Activated CD4-positive, alpha-beta T cell treated with anti-CD3 and anti-CD28 coated beads, Interleukin-2, amount 10 ng/mL, durations not matched to agents 7 days and 5 days (primary cell): ENCODE data around the gene ZNF516. TPM values are rescaled to one million over a fixed set of nuclear protein-coding genes. Genes with fewer than 3 reads are reported as not detected.

Experiments
- CTCF ChIA-PET: fragments of 350-600 bp; sonication (Branson Sonifier 250); formaldehyde crosslinking; loops from one replicate; lab custom pipeline; 2021; ENCODE audit warnings: antibody characterized with exemption; lab: Charles Lee
- POLR2A ChIA-PET: fragments of 350-600 bp; sonication (Branson Sonifier 250); formaldehyde crosslinking; loops from one replicate; lab custom pipeline; 2021; ENCODE audit warnings: antibody characterized with exemption; lab: Charles Lee
- DNase-seq: peaks from one replicate; pipeline ENCODE4 v3.0.0-alpha.2; 2020
- H3K27ac Mint-ChIP-seq: one replicate; pipeline ENCODE4 v1.8.0; 2021; ENCODE audit warnings: mild to moderate bottlenecking, moderate library complexity, mixed read lengths
- H3K27me3 Mint-ChIP-seq: one replicate; pipeline ENCODE4 v1.8.0; 2021; ENCODE audit warnings: mixed read lengths
- H3K36me3 Mint-ChIP-seq: one replicate; pipeline ENCODE4 v1.8.0; 2021; ENCODE audit warnings: low read depth, mixed read lengths
- H3K4me1 Mint-ChIP-seq: one replicate; pipeline ENCODE4 v1.8.0; 2021; ENCODE audit warnings: mixed read lengths
- H3K4me3 Mint-ChIP-seq: one replicate; pipeline ENCODE4 v1.8.0; 2021; ENCODE audit warnings: mild to moderate bottlenecking, moderate library complexity, mixed read lengths
- H3K9me3 Mint-ChIP-seq: one replicate; pipeline ENCODE4 v1.8.0; 2021; ENCODE audit warnings: mixed read lengths
- total RNA-seq, 2 experiments: library from RNA; stranded (reverse); gene quantifications; one replicate each; pipeline ENCODE4 v1.2.3, GENCODE V29; 2021

The ZNF516 gene
- total RNA-seq, 2 experiments from 2014 or later, result 3.9 to 4.1 TPM

DNA sequence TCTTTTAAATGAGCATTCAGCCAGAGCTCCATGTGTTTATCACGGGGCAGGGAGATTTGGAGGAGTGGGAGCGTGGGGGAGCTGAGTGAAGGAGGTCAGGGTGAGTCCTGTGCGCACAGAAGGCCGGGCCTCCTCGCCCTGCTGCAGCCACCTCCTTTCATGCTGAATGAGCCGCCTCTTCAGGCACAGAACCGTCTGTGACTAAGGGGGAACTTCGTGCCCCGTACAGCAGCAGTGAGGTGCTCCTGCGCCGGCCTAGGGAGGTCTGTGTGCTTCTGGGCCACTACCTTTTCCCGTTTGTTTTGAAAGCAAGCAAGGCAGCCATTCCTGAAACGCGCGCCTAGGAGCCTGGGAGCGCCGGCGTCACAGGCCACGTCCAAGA lies 27.1 kb upstream of the ZNF516 start:
- H3K27me3 Mint-ChIP-seq, result peaks cover 64% of the 10 kb centered on the region

DNA sequence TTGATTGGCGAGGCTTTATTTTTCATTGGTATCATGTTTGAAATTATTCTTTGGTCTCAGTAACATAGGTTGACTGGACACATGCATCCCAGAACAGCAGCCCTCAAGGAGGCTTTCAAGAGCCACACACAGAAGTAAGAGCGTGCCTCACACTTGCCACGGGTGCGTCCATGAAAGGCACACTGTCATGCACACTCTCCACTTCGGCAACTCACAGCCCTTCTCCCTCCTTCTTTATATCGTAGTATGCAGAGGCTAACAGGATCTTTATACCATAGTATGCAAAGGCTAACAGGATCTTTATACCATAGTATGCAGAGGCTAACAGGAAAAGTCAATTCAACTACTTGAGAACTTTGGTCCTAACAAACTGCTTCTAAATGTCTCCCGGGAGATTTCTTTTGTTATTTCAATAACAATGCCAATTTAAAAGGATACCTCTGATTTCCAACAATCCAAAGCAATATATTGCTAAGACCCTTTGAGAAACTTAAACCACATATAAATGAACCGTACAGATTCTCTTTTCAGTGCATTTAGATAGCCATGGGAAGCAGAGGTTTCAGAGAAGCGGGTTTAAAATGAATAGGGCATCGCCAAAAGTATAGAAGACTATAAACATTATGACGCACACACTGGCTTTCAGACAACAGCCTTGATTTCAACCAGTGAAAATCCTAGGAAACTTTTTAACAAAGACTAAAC lies 26.5 kb upstream of the ZNF516 start:
- Mint-ChIP-seq H3K36me3 (no peaks in the 10 kb centered on the region), H3K9me3 (no peaks in the 10 kb centered on the region), H3K4me3 (no peak overlapping the region), H3K27me3 (peaks cover 60% of the 10 kb centered on the region), H3K4me1 (peaks cover 5% of the 10 kb centered on the region), H3K27ac (no peak overlapping the region)
- CTCF ChIA-PET, result no interaction called here
- POLR2A ChIA-PET, result no interaction called here
- DNase-seq, result no peak

More for the DNA sequence above, 27.1 kb upstream of the ZNF516 start:
- Mint-ChIP-seq H3K9me3 (no peaks in the 10 kb centered on the region), H3K4me3 (no peak overlapping the region), H3K36me3 (no peaks in the 10 kb centered on the region), H3K4me1 (peaks cover 5% of the 10 kb centered on the region), H3K27ac (no peak overlapping the region)
- POLR2A ChIA-PET, result no interaction called here
- CTCF ChIA-PET, result no interaction called here
- no peak for DNase-seq

DNA sequence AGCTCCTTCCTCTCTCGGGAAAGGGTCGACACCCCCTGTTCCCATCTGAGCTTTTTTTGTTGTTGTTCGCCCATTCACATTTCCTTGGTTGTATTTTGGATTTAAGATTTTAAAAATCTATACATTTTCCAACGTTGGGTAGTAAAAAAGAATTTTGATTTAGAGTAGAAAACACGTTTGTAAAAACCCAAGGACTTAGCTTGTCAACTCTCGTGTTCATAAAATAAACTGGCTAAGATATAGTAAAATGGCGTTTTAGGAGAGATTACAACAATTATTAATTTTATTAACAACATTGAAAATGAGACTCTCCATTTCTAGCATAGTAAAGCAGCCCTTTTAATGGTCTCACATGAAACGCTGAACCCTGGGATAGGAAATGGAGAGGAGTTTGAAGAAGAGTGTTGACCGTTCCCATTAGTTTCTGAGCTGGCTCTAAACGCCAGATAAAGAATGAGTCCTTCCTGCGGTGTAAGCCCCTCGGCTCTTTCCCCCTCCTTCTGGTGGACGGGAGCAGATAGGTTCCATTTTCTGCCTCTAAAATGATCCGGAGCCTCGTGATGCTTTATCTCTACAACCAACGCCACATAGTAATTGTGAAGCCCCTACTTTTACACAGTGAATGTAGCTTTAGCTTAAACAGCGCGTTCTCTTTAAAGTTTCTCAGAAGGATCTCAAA lies 24.0 kb upstream of the ZNF516 start:
- no peaks in the 10 kb centered on the region for H3K9me3 Mint-ChIP-seq
- peaks cover 53% of the 10 kb centered on the region for H3K27me3 Mint-ChIP-seq
- ChIA-PET CTCF (no interaction called here), POLR2A (no interaction called here)
- no peak overlapping the region for H3K27ac Mint-ChIP-seq
- peaks cover 5% of the 10 kb centered on the region for H3K4me1 Mint-ChIP-seq
- H3K4me3 Mint-ChIP-seq, result no peak overlapping the region
- H3K36me3 Mint-ChIP-seq, result no peaks in the 10 kb centered on the region
- no peak for DNase-seq

DNA sequence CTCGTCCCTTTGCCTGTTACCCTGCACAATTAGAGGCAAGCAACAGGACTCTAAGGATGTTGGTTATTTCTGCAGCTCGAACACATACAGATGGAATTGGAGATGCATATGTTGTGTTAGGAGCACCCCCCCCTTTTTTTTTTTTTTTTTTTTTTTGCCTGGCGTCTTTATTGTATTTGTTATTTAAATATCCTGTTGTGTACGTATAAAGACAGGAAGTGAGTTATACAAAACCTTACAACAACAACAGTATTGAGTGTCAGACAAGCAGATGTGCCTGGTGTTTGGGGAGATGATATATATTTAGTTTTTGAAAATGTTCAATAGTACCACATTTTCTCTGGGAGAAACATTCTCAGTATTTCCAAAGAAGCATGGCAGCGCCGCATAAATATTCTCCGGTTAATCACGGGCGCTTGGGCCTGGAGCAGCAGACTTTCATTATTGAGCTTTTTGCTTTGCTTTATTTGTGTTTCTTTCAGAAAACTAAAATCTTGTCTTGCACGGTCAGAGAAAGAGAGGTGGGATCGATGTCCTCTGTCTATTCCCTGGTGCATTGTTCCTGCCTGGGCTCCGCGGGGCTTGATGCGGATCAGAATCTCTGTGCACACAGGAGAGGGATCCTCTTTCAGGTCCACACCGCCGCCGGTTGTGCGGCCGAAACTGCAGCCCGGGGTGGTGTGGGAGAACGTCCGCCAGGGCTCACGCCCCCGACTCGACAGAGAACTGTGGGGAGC lies 23.2 kb upstream of the ZNF516 start:
- peaks cover 52% of the 10 kb centered on the region for H3K27me3 Mint-ChIP-seq

DNA sequence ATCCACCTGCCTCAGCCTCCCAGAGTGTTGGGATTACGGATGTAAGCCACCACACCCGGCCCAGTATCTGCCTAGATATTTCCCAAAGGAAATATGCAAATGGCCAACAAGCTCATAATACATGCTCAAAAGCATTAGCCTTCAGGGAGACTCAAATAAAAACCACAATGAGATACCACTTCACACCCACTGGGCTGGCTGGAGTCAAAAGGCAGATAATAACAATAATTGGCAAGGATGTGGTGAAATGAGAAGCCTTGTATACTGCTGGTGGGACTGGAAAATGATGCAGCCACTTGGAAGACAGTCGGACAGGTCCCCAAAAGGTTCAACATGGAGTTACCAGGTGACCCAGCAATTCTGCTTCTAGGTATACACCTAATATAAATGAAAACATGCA lies 20.5 kb upstream of the ZNF516 start:
- H3K27me3 Mint-ChIP-seq, result peaks cover 40% of the 10 kb centered on the region
- H3K36me3 Mint-ChIP-seq, result no peaks in the 10 kb centered on the region
- H3K9me3 Mint-ChIP-seq, result no peaks in the 10 kb centered on the region
- H3K4me1 Mint-ChIP-seq, result peaks cover 5% of the 10 kb centered on the region
- DNase-seq, result no peak
- H3K27ac Mint-ChIP-seq, result no peak overlapping the region
- ChIA-PET POLR2A (interaction anchor here (0.6 kb wide), 1 partner anchor 158 kb away, joined by 3 read pairs; no protein-coding TSS in a partner anchor), CTCF (interaction anchor here (0.6 kb wide), 1 partner anchor 34 kb away, joined by 3 read pairs; no protein-coding TSS in a partner anchor)
- no peak overlapping the region for H3K4me3 Mint-ChIP-seq

More for the DNA sequence above, 23.2 kb upstream of the ZNF516 start:
- ChIA-PET POLR2A (interaction anchor here (0.6 kb wide), 1 partner anchor 159 kb away, joined by 4 read pairs; no protein-coding TSS in a partner anchor), CTCF (interaction anchor here (0.6 kb wide), 1 partner anchor 38 kb away, joined by 4 read pairs; no protein-coding TSS in a partner anchor)
- no peaks in the 10 kb centered on the region for H3K36me3 Mint-ChIP-seq
- peak overlapping the region; percentile 21 for H3K27ac Mint-ChIP-seq
- H3K4me1 Mint-ChIP-seq, result peaks cover 5% of the 10 kb centered on the region
- no peaks in the 10 kb centered on the region for H3K9me3 Mint-ChIP-seq
- peak overlapping the region; percentile 47 for H3K4me3 Mint-ChIP-seq
- no peak for DNase-seq

DNA sequence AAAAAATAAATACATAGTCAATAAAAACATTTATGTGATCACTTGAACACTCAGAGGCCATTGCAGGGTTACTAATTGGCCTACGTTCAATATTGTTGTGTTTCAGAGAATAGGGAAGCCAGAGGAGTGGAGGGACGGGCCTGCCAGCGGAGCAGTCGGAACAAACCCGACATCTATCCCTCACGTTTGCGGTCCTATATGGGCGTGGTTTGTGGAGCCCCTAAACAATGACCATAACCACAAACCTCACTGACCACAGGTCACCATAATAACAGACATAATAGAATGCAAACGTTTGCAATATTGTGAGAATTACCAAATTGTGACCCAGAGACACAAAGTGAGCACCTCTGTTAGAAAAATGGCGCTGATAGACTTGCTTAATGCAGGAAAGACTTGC lies 19.5 kb upstream of the ZNF516 start:
- Mint-ChIP-seq H3K9me3 (no peaks in the 10 kb centered on the region), H3K36me3 (no peaks in the 10 kb centered on the region), H3K4me1 (peaks cover 5% of the 10 kb centered on the region), H3K27me3 (peaks cover 37% of the 10 kb centered on the region), H3K27ac (no peak overlapping the region), H3K4me3 (no peak overlapping the region)
- ChIA-PET POLR2A (no interaction called here), CTCF (interaction anchor here (0.6 kb wide), 1 partner anchor 622 kb away, joined by 5 read pairs; no protein-coding TSS in a partner anchor)
- DNase-seq, result no peak

DNA sequence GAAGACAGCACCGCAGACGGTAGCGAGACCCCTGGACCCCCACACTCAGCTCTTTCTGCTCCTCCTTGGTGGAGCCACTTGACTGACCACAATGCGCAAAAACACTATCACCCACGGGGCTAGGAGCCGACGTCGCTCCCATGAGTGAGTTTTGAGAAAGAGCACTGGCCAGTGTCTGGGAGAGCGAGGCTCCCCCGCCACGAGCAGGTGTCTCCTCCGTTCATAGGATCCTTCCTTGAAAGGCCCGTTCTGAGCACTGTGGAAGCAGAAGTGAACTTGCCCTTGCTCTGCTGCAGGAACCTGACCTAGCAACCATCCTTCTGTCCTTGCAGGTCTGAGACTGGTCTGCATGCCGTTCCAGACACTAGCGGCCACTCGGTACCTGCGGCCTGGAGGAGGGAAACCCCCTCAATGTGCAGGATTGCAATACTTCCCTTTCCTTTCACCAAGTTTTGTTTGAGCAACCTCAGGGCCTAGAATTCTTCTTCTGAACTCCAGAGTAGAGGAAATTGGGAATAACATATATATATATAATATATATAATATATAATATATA lies 12.9 kb upstream of the ZNF516 start:
- ChIA-PET POLR2A (no interaction called here), CTCF (no interaction called here)
- H3K36me3 Mint-ChIP-seq, result no peaks in the 10 kb centered on the region
- H3K4me1 Mint-ChIP-seq, result no peaks in the 10 kb centered on the region
- no peak overlapping the region for H3K27ac Mint-ChIP-seq
- no peak for DNase-seq
- H3K27me3 Mint-ChIP-seq, result peaks cover 11% of the 10 kb centered on the region
- no peaks in the 10 kb centered on the region for H3K9me3 Mint-ChIP-seq
- no peak overlapping the region for H3K4me3 Mint-ChIP-seq

DNA sequence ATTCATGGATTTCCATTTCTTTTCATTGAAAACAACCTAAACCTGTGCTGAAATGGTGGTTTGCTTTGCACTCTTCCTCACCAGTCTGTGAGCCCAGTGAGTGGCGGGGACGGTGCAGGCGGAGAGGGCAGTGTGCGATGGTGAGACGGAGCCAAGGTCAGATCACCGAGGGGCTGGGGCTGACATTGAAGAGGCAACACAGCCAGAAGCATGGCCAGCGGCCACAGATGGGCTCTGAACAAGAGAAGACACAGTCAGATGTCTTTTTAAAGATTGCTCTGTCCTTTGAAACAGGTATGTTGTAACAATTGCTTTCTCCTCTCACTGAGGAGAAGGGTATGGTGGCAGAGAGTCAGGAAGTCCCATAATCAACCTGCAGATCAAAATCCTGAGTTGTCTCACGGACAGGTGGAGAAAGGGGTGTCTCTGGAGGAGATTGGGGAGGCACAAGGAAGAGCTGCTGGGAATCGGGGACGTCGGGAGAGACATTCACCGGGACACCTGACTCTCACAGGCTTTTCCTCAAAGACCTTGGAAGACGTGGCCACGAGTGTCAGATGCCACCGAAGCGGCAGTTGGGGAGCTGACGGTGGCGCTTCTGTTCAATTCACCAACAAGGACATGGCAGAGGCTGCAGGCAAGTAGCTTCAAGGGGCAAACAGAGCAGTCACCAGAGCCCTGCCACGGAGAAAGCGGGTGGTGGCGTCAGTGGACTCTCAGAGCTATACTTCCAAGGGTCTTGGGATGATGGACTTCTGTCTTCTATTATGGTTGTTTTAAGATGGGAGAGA lies 12.1 kb upstream of the ZNF516 start:
- DNase-seq, result no peak
- H3K9me3 Mint-ChIP-seq, result no peaks in the 10 kb centered on the region
- peaks cover 11% of the 10 kb centered on the region for H3K27me3 Mint-ChIP-seq
- H3K36me3 Mint-ChIP-seq, result no peaks in the 10 kb centered on the region
- ChIA-PET CTCF (no interaction called here), POLR2A (no interaction called here)
- H3K27ac Mint-ChIP-seq, result no peak overlapping the region
- H3K4me3 Mint-ChIP-seq, result no peak overlapping the region
- no peaks in the 10 kb centered on the region for H3K4me1 Mint-ChIP-seq

DNA sequence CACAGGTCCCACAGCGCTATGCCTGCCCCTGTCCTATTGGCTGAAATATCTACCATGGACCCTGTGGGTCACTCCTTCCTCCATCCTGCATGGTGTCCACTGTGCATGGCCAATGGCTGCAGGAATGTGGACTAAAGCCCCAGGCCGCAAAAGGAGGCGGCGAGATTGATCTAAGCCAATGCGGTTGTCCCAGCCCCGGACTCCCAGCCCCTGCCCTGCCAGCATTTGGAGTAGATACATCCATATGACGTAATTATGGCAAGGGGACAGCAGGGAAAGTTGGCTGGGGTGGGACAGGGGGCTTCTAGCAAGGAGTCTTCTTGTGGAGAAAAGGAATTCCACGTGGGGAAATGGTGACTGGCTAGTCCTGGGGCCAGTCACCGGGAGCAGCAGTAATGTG lies 11.4 kb upstream of the ZNF516 start:
- POLR2A ChIA-PET, result no interaction called here
- H3K4me1 Mint-ChIP-seq, result no peaks in the 10 kb centered on the region
- no peak for DNase-seq
- H3K27me3 Mint-ChIP-seq, result peaks cover 14% of the 10 kb centered on the region
- no peaks in the 10 kb centered on the region for H3K36me3 Mint-ChIP-seq
- CTCF ChIA-PET, result no interaction called here
- H3K9me3 Mint-ChIP-seq, result no peaks in the 10 kb centered on the region
- no peak overlapping the region for H3K27ac Mint-ChIP-seq
- no peak overlapping the region for H3K4me3 Mint-ChIP-seq

DNA sequence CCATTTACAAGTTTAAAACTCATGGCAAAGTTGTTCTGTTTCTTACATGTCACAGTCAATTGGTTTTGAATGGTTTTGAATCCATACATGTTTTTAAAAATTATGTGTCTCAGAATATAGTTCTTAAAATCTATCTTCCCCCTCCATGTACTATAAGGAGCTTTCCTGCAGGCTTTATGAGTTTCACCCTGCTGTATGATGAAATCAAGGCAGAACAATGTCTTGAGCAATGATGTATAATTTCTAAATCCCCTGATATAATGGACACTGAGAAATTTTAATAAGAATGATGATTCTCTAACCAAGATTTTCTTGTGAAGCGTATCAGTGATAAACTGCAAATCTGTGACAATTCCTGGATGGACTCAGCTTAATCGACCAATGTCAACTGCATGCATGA lies 10.6 kb upstream of the ZNF516 start:
- DNase-seq, result no peak
- CTCF ChIA-PET, result no interaction called here
- POLR2A ChIA-PET, result no interaction called here
- H3K27me3 Mint-ChIP-seq, result peaks cover 14% of the 10 kb centered on the region
- no peak overlapping the region for H3K27ac Mint-ChIP-seq
- no peaks in the 10 kb centered on the region for H3K4me1 Mint-ChIP-seq
- no peak overlapping the region for H3K4me3 Mint-ChIP-seq
- H3K9me3 Mint-ChIP-seq, result no peaks in the 10 kb centered on the region
- no peaks in the 10 kb centered on the region for H3K36me3 Mint-ChIP-seq

DNA sequence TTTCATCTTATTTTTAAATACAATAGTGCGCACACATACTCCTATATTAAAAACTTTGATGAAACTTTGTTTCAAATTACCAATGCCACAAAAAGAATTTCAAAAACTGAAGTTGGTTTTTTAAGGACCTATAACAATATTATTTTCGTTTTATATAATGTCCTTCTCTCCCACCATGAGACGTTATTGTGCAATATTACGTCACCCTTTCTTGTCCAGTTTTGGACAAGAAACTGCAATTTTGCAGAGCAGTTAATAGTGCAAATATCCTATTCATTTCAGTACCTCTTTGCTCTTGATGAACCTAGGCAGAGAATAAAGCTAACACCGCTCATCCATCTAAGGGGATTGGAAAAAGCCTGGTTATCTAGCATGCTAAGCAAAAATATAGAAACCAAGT lies 9.7 kb upstream of the ZNF516 start:
- ChIA-PET CTCF (no interaction called here), POLR2A (no interaction called here)
- Mint-ChIP-seq H3K4me1 (no peaks in the 10 kb centered on the region), H3K27ac (no peak overlapping the region), H3K36me3 (no peaks in the 10 kb centered on the region), H3K4me3 (no peak overlapping the region), H3K9me3 (no peaks in the 10 kb centered on the region), H3K27me3 (peaks cover 16% of the 10 kb centered on the region)
- no peak for DNase-seq

DNA sequence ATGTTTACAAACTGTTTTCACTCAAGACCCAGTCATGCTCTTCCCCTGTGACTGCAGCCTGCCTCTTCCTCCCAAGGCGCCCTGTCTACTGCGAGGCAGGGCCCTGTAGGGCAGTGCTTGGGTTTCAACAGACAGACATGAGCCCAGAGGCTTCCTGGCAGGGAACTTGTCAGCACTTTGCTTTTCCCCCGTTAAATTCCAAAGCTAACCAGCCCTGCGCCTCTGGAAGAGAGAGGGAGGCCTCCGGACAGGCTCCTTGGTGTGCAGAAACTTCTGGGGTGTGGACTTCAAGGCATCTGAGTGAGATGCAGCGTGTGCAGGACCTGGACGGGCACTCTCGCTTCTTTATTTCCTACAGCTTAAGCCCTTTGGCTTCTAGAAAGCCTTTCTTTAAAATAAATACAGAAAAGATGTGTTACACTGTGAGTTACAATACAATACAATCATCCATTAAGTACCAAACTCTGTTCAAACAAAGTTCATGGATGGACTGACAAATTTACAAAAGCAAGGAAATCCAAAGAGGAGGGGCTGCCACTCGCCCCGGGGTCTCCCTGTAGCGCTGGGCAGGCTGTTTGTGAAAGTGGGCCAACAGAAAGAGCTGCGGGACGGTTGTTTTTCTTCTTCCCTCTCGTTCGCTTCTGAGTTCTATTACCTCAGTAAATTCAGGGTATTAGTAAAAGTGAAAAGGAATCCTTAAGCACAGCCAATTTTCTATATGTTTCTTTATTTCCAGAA lies 8.8 kb upstream of the ZNF516 start:
- no peak for DNase-seq
- POLR2A ChIA-PET, result no interaction called here
- no peaks in the 10 kb centered on the region for H3K36me3 Mint-ChIP-seq

More for the DNA sequence above, 8.8 kb upstream of the ZNF516 start:
- CTCF ChIA-PET, result no interaction called here
- H3K9me3 Mint-ChIP-seq, result no peaks in the 10 kb centered on the region
- H3K4me1 Mint-ChIP-seq, result no peaks in the 10 kb centered on the region
- no peak overlapping the region for H3K4me3 Mint-ChIP-seq
- H3K27ac Mint-ChIP-seq, result no peak overlapping the region
- peaks cover 24% of the 10 kb centered on the region for H3K27me3 Mint-ChIP-seq
